A673 (cell line): Measurements from ENCODE around the gene DIAPH1. TPM values are rescaled to one million over a fixed set of nuclear protein-coding genes. Genes with fewer than 3 reads are reported as not detected.

Experiments
- BruUV-seq: library from RNA; stranded (reverse); fragments of 400-500 nt; replicated peaks from 2 replicates; lab custom pipeline; 2021; lab: Mats Ljungman, UMichigan
- CTCF ChIA-PET: fragments of 300-600 bp; sonication (Branson Sonifier 250); formaldehyde crosslinking; loops from one replicate; lab custom pipeline; 2022; ENCODE audit warnings: antibody characterized with exemption; lab: Charles Lee
- POLR2A ChIA-PET: fragments of 300-600 bp; sonication (Branson Sonifier 250); formaldehyde crosslinking; loops from one replicate; lab custom pipeline; 2022; ENCODE audit warnings: antibody characterized with exemption; ENCODE audit not compliant: low non-redundant PET; lab: Charles Lee
- DNase-seq: peaks from one replicate; pipeline ENCODE4 v3.0.0-alpha.2; 2015; ENCODE audit warnings: low spot score
- H3K27ac ChIP-seq: fragments of 200-600 bp; sonication (generic); 2 replicates; pipeline ENCODE4 v1.5.1; 2016; ENCODE audit warnings: mixed run types, low read depth, mild to moderate bottlenecking, mixed read lengths, antibody characterized with exemption, low read length; ENCODE audit not compliant: poor library complexity, severe bottlenecking
- H3K27me3 ChIP-seq: fragments of 200-600 bp; sonication (generic); replicated peaks from 2 replicates; pipeline ENCODE4 v1.6.1; 2017; ENCODE audit warnings: mixed run types, low read depth, mild to moderate bottlenecking, mixed read lengths, antibody characterized with exemption, low read length; ENCODE audit not compliant: insufficient read depth, poor library complexity
- H3K36me3 ChIP-seq: fragments of 200-600 bp; sonication (generic); 2 replicates; pipeline ENCODE4 v1.6.1; 2016; ENCODE audit warnings: mixed run types, mild to moderate bottlenecking, mixed read lengths, antibody characterized with exemption, low read length; ENCODE audit not compliant: insufficient read depth, poor library complexity, severe bottlenecking
- H3K4me1 ChIP-seq: fragments of 200-600 bp; sonication (generic); 2 replicates; pipeline ENCODE4 v1.6.1; 2017; ENCODE audit warnings: mixed run types, mild to moderate bottlenecking, mixed read lengths, antibody characterized with exemption, low read length; ENCODE audit not compliant: insufficient read depth, poor library complexity, severe bottlenecking
- H3K4me3 ChIP-seq: fragments of 200-600 bp; sonication (generic); 2 replicates; pipeline ENCODE4 v1.5.1; 2016; ENCODE audit warnings: low read depth, mixed run types, mild to moderate bottlenecking, mixed read lengths, low read length; ENCODE audit not compliant: poor library complexity, severe bottlenecking
- H3K9me3 ChIP-seq: fragments of 200-600 bp; sonication (generic); 2 replicates; pipeline ENCODE4 v1.6.1; 2016; ENCODE audit warnings: mixed run types, low read depth, mild to moderate bottlenecking, mixed read lengths, antibody characterized with exemption, low read length; ENCODE audit not compliant: poor library complexity, severe bottlenecking
- EZH2 ChIP-seq: fragments of 200-600 bp; sonication (generic); IDR thresholded peaks from 2 replicates; pipeline ENCODE4 v1.6.1; 2017; ENCODE audit warnings: borderline replicate concordance, low read depth, mild to moderate bottlenecking, mixed read lengths, antibody characterized with exemption, low read length; ENCODE audit not compliant: poor library complexity, severe bottlenecking
- intact Hi-C: fragments of 100-400 bp; cut with micrococcal nuclease; formaldehyde crosslinking; loops from one replicate; pipeline ENCODE4 v1.10.0; 2022; ENCODE audit not compliant: unreplicated experiment
- total RNA-seq: library from RNA; stranded (reverse); gene quantifications from 2 replicates; pipeline ENCODE4 v1.2.3, GENCODE V29; 2021
- TF ChIP-seq, protein P1 (sequence below): fragments of 300-800, 200-600 bp; sonication (generic); conservative IDR thresholded peaks from 2 replicates; pipeline ENCODE4 v1.5.1; 2017; ENCODE audit warnings: low read depth, mild to moderate bottlenecking, antibody characterized with exemption, low read length, moderate library complexity, mixed read lengths

Gene DIAPH1
- total RNA-seq, 1 experiment from 2014 or later = 109 TPM

DNA sequence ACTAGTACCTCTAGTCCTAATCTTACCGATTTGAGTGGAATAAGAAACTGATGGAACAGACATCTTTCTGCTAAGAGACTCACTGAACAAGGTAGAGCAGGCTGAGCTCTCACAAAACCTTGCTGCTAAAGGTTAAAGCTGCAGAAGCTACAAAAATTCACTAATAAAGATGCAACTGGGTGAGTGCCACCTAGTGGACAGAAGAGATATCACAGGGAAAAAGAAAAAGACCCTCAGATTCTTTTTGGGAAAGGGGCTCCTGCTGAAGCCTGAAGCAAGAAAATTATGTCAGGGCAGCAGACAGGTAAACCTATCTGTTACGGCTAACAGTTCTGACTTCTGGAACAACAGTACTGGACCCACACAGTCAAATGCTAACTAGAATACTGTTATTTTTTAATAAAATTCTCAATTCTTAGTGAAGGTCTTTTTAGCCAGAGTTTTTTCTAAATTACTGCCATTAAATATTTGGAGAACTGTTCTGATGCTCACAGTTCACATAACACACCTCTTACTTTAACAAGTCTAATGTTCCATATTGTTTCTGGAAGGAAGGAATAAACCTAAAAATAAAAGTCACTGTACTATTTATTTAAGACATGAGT, 51.2 kb downstream of the DIAPH1 start:
- intact Hi-C loops = no loop called here
- POLR2A ChIA-PET = no interaction called here
- peak; percentile 52 for DNase-seq
- no peak overlapping the region for H3K27ac ChIP-seq
- CTCF ChIA-PET = interaction anchor here (0.7 to 1.6 kb wide), 13 partner anchors 8 to 782 kb away, joined by 3 to 9 read pairs (median 3); partner anchors contain the start of genes PCDHA1, PCDHB11, PCDHB14 and PCDHB9
- TF ChIP-seq EZH2 = no peak
- TF ChIP-seq, protein P1, sequence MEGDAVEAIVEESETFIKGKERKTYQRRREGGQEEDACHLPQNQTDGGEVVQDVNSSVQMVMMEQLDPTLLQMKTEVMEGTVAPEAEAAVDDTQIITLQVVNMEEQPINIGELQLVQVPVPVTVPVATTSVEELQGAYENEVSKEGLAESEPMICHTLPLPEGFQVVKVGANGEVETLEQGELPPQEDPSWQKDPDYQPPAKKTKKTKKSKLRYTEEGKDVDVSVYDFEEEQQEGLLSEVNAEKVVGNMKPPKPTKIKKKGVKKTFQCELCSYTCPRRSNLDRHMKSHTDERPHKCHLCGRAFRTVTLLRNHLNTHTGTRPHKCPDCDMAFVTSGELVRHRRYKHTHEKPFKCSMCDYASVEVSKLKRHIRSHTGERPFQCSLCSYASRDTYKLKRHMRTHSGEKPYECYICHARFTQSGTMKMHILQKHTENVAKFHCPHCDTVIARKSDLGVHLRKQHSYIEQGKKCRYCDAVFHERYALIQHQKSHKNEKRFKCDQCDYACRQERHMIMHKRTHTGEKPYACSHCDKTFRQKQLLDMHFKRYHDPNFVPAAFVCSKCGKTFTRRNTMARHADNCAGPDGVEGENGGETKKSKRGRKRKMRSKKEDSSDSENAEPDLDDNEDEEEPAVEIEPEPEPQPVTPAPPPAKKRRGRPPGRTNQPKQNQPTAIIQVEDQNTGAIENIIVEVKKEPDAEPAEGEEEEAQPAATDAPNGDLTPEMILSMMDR = peak; percentile 91
- peaks cover 5% of the 10 kb centered on the region for H3K4me1 ChIP-seq
- H3K27me3 ChIP-seq = no peaks in the 10 kb centered on the region
- H3K36me3 ChIP-seq = peaks cover 42% of the 10 kb centered on the region
- BruUV-seq = no TSS peak
- H3K4me3 ChIP-seq = no peak overlapping the region
- H3K9me3 ChIP-seq = no peaks in the 10 kb centered on the region

DNA sequence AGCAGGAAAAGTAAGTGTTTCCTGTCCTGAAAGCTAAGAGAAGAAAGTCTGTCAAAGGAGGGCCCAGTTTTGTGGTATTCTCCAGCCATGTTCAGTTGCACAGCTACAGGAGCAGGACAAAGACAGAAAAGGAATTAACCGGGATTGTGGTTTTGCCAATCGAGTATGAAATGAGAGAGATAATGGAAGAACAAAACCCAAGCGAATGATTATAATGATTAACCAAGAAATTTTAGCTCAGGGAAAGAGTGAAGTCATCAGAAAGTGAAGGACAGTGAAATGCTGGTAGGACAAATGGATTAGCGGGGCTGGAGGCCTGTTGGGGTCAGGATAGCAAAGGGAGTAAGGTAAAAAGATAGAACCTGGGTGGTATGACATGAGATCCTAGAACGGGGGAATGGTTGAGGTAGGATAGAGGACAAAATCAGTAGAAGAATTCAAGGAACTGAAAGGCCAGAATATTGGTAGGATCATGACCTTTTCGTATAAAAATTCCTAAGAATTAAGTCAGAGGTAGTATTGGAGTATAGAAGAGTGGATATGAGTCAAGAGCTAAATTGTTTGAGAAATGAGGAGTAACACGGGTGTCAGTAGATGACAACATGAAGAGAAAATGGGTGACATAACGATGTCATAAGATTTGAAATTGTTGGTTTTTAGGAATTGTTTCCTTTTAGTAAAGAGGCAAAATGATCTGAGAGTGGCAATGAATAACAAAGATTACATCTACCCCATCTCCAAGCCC, 52.8 kb downstream of the DIAPH1 start:
- no peak for DNase-seq
- Histone ChIP-seq H3K4me3 (no peak overlapping the region), H3K27ac (peak overlapping the region; percentile 34), H3K4me1 (peaks cover 11% of the 10 kb centered on the region), H3K9me3 (no peaks in the 10 kb centered on the region), H3K36me3 (peaks cover 30% of the 10 kb centered on the region), H3K27me3 (no peaks in the 10 kb centered on the region)
- TF ChIP-seq, protein P1 = no peak
- no peak for TF ChIP-seq EZH2
- ChIA-PET POLR2A (no interaction called here), CTCF (interaction anchor here (1.2 kb wide), 1 partner anchor 342 kb away, joined by 6 read pairs; the partner anchor contains the start of gene PCDHB14)
- intact Hi-C loops = no loop called here
- BruUV-seq = no TSS peak

DNA sequence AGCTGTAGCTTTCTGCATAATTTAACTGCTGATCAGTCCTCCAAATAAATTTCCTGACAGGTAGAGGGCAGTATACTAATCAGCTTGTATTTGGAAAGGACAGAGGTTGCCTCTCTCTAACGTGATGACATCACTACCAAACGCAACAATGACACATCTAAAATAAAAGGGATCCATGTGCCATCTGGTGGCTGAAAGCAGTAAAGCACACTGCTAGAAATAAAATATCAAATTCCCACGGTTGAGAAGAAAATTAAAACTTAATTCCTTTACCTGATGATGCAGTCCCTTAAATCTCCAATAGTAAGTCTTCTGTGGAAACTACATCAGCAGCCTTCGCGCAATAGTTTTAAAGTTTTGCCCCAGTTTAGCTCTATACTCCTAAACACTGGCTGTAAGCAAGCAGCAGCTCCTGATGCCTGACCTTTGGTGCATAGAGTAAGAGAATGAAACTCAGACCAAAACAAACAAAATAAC, 54.5 kb downstream of the DIAPH1 start:
- no peak for TF ChIP-seq EZH2
- TF ChIP-seq, protein P1 = peak; percentile 98
- H3K9me3 ChIP-seq = no peaks in the 10 kb centered on the region
- peaks cover 25% of the 10 kb centered on the region for H3K4me1 ChIP-seq
- intact Hi-C loops = loop anchor here (1.0 to 5.0 kb wide), 2 partner anchors 212 to 341 kb away; partner anchors contain the start of genes PCDHB14 and PCDHGB1
- H3K27me3 ChIP-seq = no peaks in the 10 kb centered on the region
- BruUV-seq = no TSS peak
- H3K4me3 ChIP-seq = no peak overlapping the region
- ChIA-PET POLR2A (interaction anchor here (1.0 to 1.4 kb wide), 2 partner anchors 341 to 470 kb away, joined by 4 read pairs; partner anchors contain the start of genes PCDHB14 and PCDHB2), CTCF (interaction anchor here (0.5 to 1.9 kb wide), 20 partner anchors 28 to 778 kb away, joined by 3 to 47 read pairs (median 5); partner anchors contain the start of genes DIAPH1, PCDHA1, PCDHB11 and PCDHB14)
- H3K36me3 ChIP-seq = peaks cover 19% of the 10 kb centered on the region
- DNase-seq = peak; percentile 97
- peak overlapping the region; percentile 77 for H3K27ac ChIP-seq
